Liver (tissue), 3 donors: ENCODE measurements around the gene LYRM9.

Experiments
- ATF3 ChIP-seq: IDR thresholded peaks from 2 replicates; pipeline ENCODE4 v1.6.1; 2016; ENCODE audit warnings: antibody characterized with exemption
- CTCF ChIP-seq: fragments of 150-350 bp; IDR thresholded peaks from 2 replicates; pipeline ENCODE4 v1.5.1; 2017; ENCODE audit warnings: improper control_type of control experiment, low read depth, low read length; ENCODE audit not compliant: missing input control
- EGR1 ChIP-seq, 2 donors: IDR thresholded peaks; 2 replicates each; pipeline ENCODE4 v1.6.1; 2016 to 2018; ENCODE audit warnings: antibody characterized with exemption in 2 of 2, low read depth in 2 of 2
- FOXA1 ChIP-seq: IDR thresholded peaks from 2 replicates; pipeline ENCODE4 v1.6.1; 2016; ENCODE audit warnings: antibody characterized with exemption
- JUND ChIP-seq, 2 donors: IDR thresholded peaks; 2 replicates each; pipeline ENCODE4 v1.6.1; 2016; ENCODE audit warnings: antibody characterized with exemption in 2 of 2
- MAX ChIP-seq: IDR thresholded peaks from 2 replicates; pipeline ENCODE4 v1.6.1; 2016; ENCODE audit warnings: antibody characterized with exemption
- NR2F2 ChIP-seq: IDR thresholded peaks from 2 replicates; pipeline ENCODE4 v1.6.1; 2016; ENCODE audit warnings: antibody characterized with exemption
- REST ChIP-seq: IDR thresholded peaks from 2 replicates; pipeline ENCODE4 v1.6.1; 2016; ENCODE audit warnings: antibody characterized with exemption, mild to moderate bottlenecking
- RXRA ChIP-seq, 2 donors: IDR thresholded peaks; 2 replicates each; pipeline ENCODE4 v1.6.1; 2017 to 2018; ENCODE audit warnings: antibody characterized with exemption in 2 of 2, mild to moderate bottlenecking in 1 of 2
- SP1 ChIP-seq: IDR thresholded peaks from 2 replicates; pipeline ENCODE4 v1.6.1; 2018; ENCODE audit warnings: antibody characterized with exemption, mild to moderate bottlenecking
- TAF1 ChIP-seq: conservative IDR thresholded peaks from 2 replicates; pipeline ENCODE4 v1.6.1; 2016; ENCODE audit warnings: antibody characterized with exemption, mild to moderate bottlenecking
- YY1 ChIP-seq: IDR thresholded peaks from 2 replicates; pipeline ENCODE4 v1.6.1; 2016; ENCODE audit warnings: antibody characterized with exemption, mild to moderate bottlenecking
- ZBTB33 ChIP-seq: IDR thresholded peaks from 2 replicates; pipeline ENCODE4 v1.6.1; 2016; ENCODE audit warnings: antibody characterized with exemption
- donor health status: healthy.
- donor health status: healthy.

- TF ChIP-seq CTCF: no peak
- TF ChIP-seq REST: no peak
- TF ChIP-seq ZBTB33: no peak
- TF ChIP-seq NR2F2: no peak
- TF ChIP-seq TAF1: no peak
- no peak for TF ChIP-seq MAX
- TF ChIP-seq SP1: no peak
- no peak for TF ChIP-seq RXRA (IDR thresholded peaks at IDR 0.05)
- TF ChIP-seq YY1: no peak
- no peak for TF ChIP-seq FOXA1
- TF ChIP-seq JUND (IDR thresholded peaks at IDR 0.05): no peak
- no peak for TF ChIP-seq ATF3
- no peak for TF ChIP-seq EGR1 (IDR thresholded peaks at IDR 0.05; ENCODE audit: low read depth in 2 of 2)
Observed at GRCh38 chr17:27918498-27918897, 25.3 kb upstream of the LYRM9 start.
